ENCODE data around the gene STEAP4. TPM values are rescaled to one million over a fixed set of nuclear protein-coding genes. Genes with fewer than 3 reads are reported as not detected.

The STEAP4 gene
- total and polyA plus RNA-seq, 9 of the 15 experiments (the other 6 are each of a cell fraction or from before 2014, with no cell fraction given): 0.07 TPM; not detected in 8

DNA sequence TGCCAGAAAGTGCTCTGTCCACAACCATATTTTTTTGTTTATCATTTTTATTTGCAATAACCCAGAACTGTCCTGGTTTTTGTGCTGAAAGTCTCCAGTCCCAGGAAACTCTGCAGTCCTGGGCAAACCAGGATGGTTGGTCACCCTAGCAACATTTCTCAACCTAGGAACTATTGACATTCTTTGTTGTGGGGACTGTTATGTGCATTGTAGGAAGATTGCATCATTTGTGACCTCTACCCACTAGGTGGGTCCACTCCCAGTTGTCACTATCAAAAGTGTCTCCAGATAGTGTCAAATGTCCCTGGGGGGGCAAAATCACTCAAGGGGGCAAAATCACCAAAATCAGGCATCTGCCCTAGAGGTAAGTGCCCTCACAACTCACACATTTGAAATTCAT lies 72.9 kb downstream of the STEAP4 start:
- ChIA-PET POLR2A (no interaction called here), CTCF (ENCODE audit: low intra/inter-chr PET ratio) (no interaction called here)
- Histone ChIP-seq H3K4me1 (replicated peaks in 1 of 2; ENCODE audit: control insufficient read depth in 2 of 2, insufficient read depth in 2 of 2, low read length in 2 of 2) (0 out of 5 replicates have a peak, but pooled peaks cover 0 to 2% of the 10 kb centered on the region in 2 experiments), H3K27me3 (ENCODE audit: control insufficient read depth in 2 of 2, insufficient read depth in 2 of 2, low read length in 2 of 2) (no peaks in the 10 kb centered on the region), H3K36me3 (ENCODE audit: control insufficient read depth, insufficient read depth, low read length) (no peaks in the 10 kb centered on the region), H3K4me2 (ENCODE audit: insufficient read depth, low read length) (no peak overlapping the region), H4K20me1 (replicated peaks; ENCODE audit: control insufficient read depth, insufficient read depth, low read length) (no peaks in the 10 kb centered on the region), H2AFZ (ENCODE audit: low read depth, low read length) (no peak overlapping the region), H3K9me3 (replicated peaks; ENCODE audit: control insufficient read depth, insufficient read depth, low read depth, low read length) (no peaks in the 10 kb centered on the region), H3K9me1 (ENCODE audit: control insufficient read depth, insufficient read depth, low read length) (no peaks in the 10 kb centered on the region), H3K27ac (ENCODE audit: extremely low read depth, low read depth, low read length) (no peak overlapping the region), H3K79me2 (ENCODE audit: control insufficient read depth, insufficient read depth, low read length) (no peaks in the 10 kb centered on the region), H3K9ac (ENCODE audit: insufficient read depth in 1 of 2, low read depth in 2 of 2, low read length in 2 of 2) (no peak overlapping the region), H3K4me3 (no peak overlapping the region)
- in situ Hi-C loops (cut with MboI): loop anchor here (25.0 kb wide), 1 partner anchor 1903 kb away; no protein-coding TSS in a partner anchor
- FAIRE-seq (no peak), ATAC-seq (peak; percentile 81), DNase-seq (ENCODE audit: extremely low read depth in 1 of 4, low spot score in 3 of 4) (no peak)
- BruUV-seq (replicated peaks): no TSS peak
- intact Hi-C loops (cut with micrococcal nuclease): no loop called here
- no peak for TF ChIP-seq SRF (CRISPR knock-in tag; IDR thresholded peaks at IDR 0.05)
- TF ChIP-seq MTA1 (IDR thresholded peaks at IDR 0.05; ENCODE audit: borderline replicate concordance): no peak
- TF ChIP-seq, protein P1, sequence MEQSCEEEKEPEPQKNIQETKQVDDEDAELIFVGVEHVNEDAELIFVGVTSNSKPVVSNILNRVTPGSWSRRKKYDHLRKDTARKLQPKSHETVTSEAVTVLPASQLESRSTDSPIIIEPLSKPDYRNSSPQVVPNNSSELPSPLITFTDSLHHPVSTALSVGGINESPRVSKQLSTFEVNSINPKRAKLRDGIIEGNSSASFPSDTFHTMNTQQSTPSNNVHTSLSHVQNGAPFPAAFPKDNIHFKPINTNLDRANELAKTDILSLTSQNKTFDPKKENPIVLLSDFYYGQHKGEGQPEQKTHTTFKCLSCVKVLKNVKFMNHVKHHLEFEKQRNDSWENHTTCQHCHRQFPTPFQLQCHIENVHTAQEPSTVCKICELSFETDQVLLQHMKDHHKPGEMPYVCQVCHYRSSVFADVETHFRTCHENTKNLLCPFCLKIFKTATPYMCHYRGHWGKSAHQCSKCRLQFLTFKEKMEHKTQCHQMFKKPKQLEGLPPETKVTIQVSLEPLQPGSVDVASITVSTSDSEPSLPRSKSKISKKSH (CRISPR knock-in tag; IDR thresholded peaks at IDR 0.05): no peak
- TF ChIP-seq, protein P2, sequence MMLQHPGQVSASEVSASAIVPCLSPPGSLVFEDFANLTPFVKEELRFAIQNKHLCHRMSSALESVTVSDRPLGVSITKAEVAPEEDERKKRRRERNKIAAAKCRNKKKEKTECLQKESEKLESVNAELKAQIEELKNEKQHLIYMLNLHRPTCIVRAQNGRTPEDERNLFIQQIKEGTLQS (IDR thresholded peaks at IDR 0.05): peak; percentile 85
- TF ChIP-seq, protein P2 (CRISPR knock-in tag; conservative IDR thresholded peaks at IDR 0.05): no peak
- TF ChIP-seq PHF20 (IDR thresholded peaks at IDR 0.05; ENCODE audit: partially characterized antibody): no peak
- no peak for TF ChIP-seq DIDO1 (tag; IDR thresholded peaks at IDR 0.05; ENCODE audit: low read depth)
- TF ChIP-seq TGIF2 (CRISPR knock-in tag; IDR thresholded peaks at IDR 0.05): no peak
- TF ChIP-seq, protein P3, sequence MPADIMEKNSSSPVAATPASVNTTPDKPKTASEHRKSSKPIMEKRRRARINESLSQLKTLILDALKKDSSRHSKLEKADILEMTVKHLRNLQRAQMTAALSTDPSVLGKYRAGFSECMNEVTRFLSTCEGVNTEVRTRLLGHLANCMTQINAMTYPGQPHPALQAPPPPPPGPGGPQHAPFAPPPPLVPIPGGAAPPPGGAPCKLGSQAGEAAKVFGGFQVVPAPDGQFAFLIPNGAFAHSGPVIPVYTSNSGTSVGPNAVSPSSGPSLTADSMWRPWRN (IDR thresholded peaks at IDR 0.05; ENCODE audit: low read depth): no peak
- TF ChIP-seq FOXJ2 (tag; IDR thresholded peaks at IDR 0.05): peak; percentile 97
- TF ChIP-seq ZNF79 (CRISPR knock-in tag; IDR thresholded peaks at IDR 0.05; ENCODE audit: low read depth): no peak
- TF ChIP-seq OTX1 (CRISPR knock-in tag; IDR thresholded peaks at IDR 0.05): no peak
- peak; percentile 47 for TF ChIP-seq RFX1 (IDR thresholded peaks at IDR 0.05)
- no peak for TF ChIP-seq ZNF140 (CRISPR knock-in tag; IDR thresholded peaks at IDR 0.05)
- TF ChIP-seq ZNF121 (CRISPR knock-in tag; conservative IDR thresholded peaks at IDR 0.05): no peak
- TF ChIP-seq TAF7 (tag; IDR thresholded peaks at IDR 0.05): no peak
- no peak for TF ChIP-seq SMARCC2 (IDR thresholded peaks at IDR 0.05; ENCODE audit: low read depth)
- no peak for TF ChIP-seq TOE1 (IDR thresholded peaks at IDR 0.05; ENCODE audit: borderline replicate concordance)
- no peak for TF ChIP-seq TOE1 (CRISPR knock-in tag; IDR thresholded peaks at IDR 0.05; ENCODE audit: borderline replicate concordance, low read depth)
- TF ChIP-seq ZNF75A (CRISPR knock-in tag; IDR thresholded peaks at IDR 0.05): no peak
- TF ChIP-seq SREBF1 (IDR thresholded peaks at IDR 0.05; ENCODE audit: borderline replicate concordance, low read depth, low read length): no peak
- TF ChIP-seq NR3C1 (CRISPR knock-in tag; IDR thresholded peaks at IDR 0.05): no peak
- TF ChIP-seq SMARCB1 (IDR thresholded peaks at IDR 0.05; ENCODE audit: insufficient read length, low read depth): no peak
- TF ChIP-seq NONO (IDR thresholded peaks at IDR 0.05; ENCODE audit: low read depth in 2 of 2, low read length in 1 of 2): no peak
